ENCODE measurements around the gene SLCO4A1.

SLCO4A1 gene

DNA sequence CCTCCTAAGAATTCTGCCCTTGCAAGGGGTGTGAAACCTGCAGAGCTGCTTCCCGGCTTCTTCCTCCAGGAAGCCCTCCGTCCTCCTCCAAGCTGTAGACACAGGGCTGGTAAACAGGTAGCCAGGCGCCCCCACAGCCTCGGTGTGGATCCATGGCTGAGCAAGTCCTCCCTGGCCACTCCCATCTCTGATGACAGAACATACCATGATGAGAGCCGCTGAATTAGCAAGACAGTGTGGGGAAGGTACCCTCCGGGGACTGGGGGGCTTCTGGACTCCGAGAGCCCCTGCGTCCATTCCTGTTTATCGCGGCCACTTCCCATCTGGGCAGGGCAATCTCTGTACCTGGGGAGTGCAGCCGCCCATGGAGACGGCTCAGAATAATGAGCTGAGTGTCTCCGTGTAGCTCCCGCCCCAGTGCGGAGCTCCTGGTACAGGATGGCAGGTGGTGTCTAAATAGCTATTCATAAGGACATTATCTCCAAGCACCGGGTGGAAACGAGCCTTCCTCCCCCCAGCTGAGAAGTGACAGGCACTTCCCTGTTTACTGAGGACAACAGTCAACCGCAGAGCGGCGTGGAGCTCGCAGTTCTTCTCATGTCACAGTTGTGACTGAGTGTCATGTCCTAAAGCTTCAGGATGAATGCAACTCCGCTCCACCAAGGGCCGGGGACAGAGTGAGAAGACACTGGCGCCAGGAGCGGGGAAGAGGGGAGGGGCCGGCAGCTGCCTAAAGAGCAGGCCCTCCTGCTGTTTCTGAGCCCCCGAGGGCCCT, 43.7 kb downstream of the SLCO4A1 start:
- no peak for DNase-seq (ENCODE audit: low read depth, low spot score)

DNA sequence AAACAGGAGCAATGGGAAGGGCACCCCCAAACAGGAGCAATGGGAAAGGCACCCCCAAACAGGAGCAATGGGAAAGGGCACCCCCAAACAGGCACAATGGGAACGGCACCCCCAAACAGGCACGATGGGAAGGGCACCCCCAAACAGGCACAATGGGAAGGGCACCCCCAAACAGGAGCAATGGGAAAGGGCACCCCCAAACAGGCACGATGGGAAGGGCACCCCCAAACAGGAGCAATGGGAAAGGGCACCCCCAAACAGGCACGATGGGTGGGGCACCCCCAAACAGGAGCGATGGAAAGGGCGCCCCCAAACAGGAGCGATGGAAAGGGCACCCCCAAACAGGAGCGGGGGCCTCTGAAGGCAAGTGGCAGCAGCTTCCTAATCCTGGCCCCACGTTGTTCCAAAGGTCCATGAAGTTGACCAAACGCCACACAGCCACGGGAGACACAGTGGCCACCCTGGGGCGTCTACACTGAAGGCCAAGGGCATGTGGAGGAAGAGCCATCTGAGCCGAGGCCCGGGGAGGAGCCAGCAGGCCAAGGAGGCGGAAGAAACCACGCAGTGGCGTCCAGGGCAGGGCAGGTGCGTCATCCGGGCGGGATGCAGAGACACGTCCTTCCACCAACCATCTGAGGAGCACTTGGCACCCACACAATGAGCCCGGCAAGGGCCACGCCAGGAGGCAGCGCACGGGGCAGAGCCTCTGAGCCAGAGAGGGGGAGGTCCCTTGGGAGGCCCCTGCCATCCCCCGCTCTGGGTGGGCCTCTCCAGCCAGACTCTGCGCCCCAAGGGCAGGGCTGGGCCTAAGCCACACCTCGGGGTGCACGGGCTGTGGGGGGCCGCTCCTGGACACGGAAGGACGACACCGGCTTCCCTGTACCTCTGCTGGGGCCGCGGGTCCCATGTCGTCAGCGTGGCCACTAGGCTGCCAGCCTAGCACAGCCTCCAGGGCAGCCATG, 44.8 kb downstream of the SLCO4A1 start:
- DNase-seq (ENCODE audit: low read depth, low spot score) = no peak

DNA sequence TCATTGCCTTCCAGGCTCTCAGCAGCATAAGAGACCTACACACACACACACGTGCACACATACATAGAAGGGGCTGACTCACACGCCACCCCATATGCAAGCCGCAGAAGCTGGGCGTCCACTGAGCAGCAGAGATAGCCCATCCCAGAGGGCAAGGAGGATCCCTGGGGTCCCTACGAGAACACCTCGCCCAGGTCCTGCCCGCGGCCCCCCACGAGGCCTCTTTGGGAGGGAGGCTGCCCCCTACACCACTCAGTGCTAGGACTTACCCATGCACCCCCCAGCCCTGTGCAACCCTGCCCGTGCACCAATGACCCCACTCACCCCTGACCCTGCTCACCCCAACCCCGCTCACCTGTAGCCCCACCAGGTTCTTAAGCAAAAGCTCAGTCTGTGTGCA, 45.8 kb downstream of the SLCO4A1 start:
- no peak for DNase-seq (ENCODE audit: low read depth, low spot score)

DNA sequence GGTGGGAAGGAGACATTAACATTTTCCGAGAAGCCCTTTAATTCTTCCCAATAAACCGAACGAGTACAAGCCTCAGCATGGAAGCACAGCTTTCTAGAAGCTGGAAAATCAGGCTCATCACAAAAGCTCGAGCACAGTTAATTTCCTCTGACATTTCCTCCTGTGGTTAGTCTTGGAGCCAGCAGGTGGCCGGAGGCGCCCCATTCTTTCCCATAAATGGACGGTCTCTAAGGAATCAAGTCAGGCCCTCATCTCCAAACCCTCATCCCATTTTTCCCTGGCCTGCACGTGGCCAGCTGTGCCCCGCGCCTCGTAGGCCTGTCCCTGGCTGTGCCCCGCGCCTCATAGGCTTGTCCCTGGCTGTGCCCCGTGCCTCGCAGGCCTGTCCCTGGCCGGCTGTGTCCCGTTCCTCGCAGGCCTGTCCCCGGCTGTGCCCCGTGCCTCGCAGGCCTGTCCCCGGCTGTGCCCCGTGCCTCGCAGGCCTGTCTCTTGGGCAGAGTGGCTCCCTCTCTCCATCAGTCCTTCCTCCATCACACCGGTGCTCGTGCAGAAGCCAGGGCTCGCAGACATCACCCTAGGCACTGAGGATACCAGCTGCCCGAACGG, 46.7 kb downstream of the SLCO4A1 start:
- DNase-seq (ENCODE audit: low read depth, low spot score) = no peak

DNA sequence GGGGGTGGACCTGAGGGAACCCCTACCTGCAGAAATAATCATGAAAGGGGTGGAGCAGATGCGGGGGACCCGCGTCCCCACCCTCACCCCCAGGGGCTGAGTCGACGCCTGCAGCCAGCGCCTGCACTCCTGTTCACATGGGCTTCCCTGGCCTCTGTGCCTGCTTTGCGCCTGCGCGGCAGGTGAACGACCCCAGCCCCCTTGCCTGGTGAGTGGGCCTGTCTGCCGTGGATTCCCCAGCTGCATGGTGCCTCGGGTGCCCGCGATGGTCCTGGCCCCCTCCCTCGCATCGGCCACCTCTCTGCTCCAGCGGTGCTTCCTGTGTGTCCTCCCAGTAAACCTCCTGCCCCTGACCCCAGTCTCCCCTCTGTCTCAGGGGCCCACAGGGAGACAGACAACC, 47.6 kb downstream of the SLCO4A1 start:
- DNase-seq (ENCODE audit: low read depth, low spot score) = no peak

DNA sequence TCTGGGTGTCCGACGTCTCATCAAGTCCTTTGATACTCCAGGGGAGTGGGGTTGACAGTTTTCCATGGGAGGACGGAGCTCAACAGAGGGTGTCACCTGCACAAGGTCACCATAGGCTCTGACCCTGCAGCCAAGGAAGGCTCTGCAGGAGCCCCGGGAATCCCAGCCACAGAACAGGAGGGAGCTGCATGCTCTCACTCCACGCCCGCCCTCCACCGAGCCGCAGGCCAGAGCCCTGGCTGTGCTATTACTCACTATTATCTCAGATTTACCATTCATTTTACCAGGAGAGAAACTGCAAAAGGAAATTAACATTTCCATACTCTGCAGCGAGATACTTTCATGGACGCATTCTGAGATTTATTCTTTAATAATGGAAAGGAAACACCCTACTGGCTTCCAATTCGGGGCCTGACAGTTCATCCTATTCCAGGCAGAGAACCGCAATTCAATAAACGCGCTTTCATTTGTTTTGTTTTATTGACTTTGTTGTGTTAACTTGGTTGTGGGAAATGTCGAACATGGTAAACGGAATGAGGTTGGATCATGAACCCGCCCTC, 48.0 kb downstream of the SLCO4A1 start:
- DNase-seq (ENCODE audit: low read depth, low spot score) = no peak

DNA sequence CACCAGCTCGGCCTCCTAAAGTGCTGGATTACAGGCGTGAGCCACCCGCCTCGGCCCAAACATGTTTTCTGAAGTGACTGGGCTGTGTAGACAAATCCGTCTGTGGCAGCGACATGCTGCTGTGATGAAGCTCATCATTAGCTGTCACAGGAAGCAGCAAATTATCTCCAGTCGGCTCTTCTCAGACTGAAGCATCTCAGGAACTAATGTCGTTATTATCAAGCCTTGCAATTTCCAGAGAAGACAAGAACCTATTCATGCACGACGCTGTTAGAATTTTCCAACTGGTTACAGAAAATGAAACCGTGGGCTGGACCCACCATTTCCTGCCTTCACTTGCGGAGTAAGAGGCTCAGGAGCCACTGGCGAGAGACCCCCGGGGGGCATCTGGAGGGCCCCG, 49.2 kb downstream of the SLCO4A1 start:
- no peak for DNase-seq (ENCODE audit: low read depth, low spot score)

DNA sequence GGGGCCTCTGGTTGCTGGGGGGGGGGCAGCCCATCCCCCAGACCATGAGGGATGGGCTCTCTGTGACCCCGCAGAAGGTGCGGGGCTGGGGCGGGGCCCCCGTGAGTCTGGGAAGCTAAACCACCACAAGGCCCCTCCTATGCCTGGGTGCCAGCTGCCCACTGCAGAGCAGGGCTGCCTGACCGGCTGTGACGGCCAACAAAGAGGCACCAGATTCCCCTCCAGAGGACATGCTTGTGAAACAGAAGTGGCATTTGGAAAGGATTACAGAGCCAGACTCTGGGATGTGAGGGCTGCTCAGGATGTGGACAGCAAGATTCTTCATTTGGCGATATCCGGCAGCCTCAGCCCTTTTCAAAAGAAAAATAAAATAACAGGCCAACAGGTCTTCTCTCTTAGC, 49.9 kb downstream of the SLCO4A1 start:
- no peak for DNase-seq (ENCODE audit: low read depth, low spot score)

DNA sequence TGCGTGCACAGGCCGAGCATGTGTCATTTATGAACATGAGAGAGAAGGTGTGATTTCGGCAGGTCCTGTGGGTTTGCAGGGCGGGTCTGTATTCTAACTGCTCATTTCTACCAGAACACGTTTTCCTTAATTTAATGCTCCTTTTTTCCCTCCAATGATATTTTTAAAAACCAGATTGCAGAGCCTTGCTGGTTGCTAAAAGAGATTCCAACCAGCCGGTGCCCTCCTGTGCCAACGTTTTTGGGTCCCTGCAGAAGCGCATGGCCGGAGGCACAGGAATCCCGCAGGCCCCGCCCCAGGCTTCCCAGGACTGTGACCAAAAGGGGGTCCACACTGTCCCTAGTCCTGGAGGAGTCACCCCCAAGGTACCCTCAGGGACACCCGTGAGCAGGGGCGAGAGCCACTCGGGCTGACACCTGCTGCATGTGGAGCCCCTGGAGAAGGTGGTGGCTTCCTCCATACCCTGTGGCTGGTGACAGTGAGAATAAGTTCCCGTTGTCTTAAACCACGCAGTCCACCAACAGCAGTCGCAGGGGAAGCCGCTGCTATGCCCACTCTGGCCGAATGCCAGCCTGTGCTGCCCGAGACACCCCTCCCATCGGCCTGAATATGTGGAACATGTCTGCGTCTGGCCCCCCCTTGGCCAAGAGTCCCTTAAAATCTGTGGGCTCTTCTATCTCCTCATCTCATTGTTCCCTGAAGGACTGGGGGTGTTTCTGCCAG, 50.7 kb downstream of the SLCO4A1 start:
- no peak for DNase-seq (ENCODE audit: low read depth, low spot score)

DNA sequence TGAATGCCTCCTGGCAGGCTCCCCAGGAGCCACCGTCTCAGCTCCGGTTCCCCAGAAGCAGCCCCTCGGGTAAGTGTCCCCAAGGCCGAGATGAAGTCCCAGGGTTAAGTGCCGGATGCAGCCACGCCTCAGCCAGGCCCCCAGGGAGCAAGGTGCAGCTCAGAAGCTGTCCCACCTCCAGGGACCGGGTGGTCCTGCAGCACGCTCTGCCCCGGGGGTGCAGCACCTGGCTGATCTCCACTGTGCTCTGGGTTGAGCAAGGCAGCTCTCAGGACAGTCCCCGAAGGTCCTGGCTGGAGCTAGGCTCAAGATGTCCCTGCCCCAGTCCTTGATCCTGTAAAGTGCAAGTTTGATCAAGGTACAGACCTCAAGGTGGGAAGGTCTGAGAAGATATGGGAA, 51.2 kb downstream of the SLCO4A1 start:
- no peak for DNase-seq (ENCODE audit: low read depth, low spot score)

DNA sequence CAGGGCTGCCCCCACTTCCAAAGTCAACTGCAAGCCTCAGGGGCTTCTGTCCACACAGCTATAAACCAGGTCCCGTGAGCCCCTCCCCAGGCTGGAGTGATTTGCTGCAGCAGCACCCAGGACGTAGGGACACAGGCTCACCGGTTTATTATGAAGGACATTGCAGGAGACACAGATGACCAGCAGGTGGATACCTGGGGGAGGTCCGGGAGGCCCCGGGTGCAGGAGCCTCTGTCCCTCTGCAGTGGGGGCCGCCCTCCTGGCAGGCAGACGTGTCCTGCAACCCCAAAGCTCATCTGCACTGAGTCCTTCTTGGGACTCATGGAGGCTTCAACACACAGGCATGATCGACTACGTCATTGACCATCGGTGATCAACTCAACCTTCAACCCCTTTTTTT, 51.8 kb downstream of the SLCO4A1 start:
- no peak for DNase-seq (ENCODE audit: low read depth, low spot score)

DNA sequence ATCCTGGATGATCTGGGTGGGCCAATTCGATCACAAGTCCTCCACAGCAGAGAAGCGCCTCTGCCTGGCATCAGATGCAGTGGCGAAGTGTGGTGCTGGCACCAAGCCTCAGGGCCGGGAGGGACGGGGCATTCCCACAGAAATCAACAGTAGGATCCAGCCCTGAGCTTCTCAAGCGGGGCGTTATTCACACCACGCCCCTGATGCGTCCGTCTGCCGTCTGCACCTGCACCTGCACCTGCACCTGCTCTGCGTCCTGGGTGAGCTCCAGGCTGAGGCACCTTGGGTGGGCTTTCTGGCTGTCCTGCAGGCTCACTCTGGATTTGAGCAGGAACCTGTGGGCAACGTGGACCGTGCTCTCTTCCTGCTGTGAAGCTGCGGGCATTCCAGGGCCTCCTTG, 52.6 kb downstream of the SLCO4A1 start:
- DNase-seq (ENCODE audit: low read depth, low spot score) = no peak

DNA sequence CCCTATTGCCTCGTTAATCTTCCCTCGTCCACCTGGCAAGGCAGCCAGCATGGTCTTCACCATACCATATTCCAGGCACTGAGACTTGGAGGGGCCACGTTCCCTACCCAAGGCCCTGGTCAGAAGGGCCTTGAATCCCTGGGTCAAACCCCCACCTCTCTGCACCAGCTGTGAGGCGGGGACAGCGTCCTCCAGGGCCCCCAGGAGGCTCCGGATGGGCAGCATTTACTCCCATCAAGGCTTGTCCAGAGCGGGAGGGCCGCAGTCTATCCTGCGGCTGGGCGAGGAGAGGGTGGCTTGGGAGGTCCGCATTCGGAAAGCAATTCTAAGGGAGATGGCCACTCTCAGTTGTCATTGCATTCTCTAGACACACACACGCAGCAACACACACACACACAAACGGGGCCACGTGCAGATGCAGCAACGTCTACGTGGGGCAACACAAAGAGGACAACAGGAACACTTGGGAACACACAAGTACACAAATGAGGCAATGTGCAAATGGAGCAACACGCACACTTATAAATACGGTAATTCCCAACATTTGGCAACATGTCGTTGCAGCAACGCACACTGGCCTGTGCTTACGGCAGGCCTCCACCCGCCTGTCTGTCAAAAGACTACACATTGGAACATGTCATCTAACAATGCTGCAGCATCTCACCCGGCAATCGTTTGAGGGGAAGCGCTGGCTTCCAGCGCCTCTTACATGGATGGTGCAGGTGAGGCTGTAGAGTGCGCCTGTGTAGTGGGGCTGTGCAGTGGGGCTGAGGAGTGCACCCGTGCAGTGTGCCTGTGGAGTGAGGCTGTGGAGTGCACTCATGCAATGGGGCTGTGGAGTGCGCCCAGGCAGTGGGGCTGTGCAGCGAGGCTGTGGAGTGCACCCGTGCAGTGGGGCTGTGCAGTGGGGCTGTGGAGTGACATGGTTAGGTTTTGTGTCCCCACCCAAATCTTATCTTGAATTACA, 53.4 kb downstream of the SLCO4A1 start:
- DNase-seq (ENCODE audit: low read depth, low spot score) = no peak

DNA sequence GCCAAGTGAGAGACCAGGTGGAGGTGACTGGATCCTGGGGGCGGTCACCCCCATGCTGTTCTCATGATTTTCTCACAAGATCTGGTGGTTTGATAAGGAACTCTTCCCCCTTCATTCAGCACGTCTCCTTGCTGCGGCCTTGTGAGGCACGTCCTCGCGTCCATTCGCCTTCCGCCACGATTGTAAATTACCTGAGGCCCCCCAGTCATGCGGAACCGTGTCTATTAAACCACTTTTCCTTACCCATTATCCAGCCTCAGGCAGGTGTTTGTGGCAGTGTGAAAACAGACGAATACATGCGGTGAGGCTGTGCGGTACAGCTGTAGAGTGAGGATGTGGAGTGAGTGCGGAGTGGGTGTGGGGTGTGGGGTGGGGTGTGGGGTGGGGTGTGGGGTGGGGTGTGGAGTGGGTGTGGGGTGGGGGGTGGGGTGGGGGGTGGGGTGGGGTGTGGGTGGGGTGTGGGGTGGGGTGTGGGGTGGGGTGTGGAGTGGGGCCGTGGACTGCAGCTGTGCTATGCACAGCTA, 54.2 kb downstream of the SLCO4A1 start:
- no peak for DNase-seq (ENCODE audit: low read depth, low spot score)

DNA sequence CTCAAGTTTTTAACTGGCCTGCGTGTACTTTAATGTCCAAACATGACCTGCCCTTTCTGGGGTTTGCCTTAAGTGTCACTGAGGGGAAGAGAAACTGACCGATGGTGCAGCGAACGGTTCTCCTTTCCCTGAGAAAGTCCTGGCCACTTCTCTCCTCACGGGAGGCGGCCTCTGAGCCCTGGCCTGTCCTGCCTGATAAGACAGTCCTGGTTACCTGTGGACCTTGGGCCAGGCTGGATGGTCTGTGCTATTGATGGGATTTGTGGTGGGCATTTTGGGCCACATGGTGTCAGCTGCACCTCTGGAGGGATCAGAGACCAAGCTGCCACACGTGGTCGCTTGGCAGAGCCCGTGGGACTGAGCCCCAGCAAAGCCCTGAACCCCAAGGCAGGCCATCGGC, 54.7 kb downstream of the SLCO4A1 start:
- no peak for DNase-seq (ENCODE audit: low read depth, low spot score)

DNA sequence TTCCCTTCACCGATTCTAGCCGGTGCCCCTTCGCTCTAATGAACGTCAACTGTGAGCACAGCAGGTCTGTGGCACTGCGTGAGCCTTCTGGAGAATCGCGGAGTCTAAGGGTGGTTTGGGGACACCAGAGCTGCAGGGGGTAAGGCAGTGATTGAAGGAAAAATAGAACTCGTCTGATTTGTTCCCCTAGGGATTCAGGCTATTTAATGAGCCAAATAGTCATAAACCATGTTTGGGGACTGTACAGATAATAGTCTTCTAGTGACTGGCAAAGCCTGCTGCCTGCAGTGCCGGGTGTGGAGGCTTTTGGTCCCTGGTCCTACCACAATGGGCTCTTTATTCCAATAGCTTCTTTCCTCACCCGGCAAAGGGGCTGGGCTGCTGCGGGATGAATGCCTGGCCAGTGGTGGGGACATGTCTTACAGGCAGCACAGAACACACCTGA, 55.2 kb downstream of the SLCO4A1 start:
- no peak for DNase-seq (ENCODE audit: low read depth, low spot score)

DNA sequence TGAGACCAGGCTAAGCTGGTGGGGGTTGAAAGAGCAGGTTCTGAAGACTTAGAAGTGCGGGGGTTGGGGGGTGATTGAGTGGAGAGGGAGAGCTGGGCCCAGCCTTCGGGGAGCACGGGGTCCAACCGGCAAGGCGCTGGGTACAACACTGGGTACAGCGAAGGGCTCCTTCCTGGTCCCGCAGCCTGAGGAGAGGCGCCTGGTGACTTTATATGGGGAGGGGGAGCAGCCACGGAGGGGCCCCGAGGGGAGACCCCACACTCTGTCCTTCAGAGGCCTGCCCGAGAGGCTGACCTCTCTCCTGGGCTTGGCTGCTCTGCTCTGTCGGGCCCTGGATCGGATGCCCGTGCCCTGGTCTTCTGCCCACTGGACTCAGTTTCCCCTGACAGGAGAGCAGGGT, 55.9 kb downstream of the SLCO4A1 start:
- no peak for DNase-seq (ENCODE audit: low read depth, low spot score)

DNA sequence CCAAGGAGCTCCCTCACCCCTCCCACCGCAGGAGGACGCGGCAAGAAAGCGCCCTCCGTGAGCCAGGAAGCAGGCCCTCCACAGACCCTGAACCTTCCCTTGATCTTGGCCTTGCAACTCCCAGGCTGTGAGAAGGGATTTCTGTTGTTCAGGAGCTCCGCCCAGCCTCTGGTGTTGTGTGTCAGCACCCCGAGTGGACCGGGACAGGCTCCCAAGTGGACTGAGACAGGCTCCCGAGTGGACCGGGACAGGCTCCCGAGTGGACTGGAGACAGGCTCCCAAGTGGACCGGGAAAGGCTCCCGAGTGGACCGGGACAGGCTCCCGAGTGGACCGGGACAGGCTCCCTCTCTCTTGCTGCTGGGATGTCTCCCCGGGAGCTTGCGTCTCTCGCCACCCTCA, 57.0 kb downstream of the SLCO4A1 start:
- DNase-seq (ENCODE audit: low read depth, low spot score) = no peak

DNA sequence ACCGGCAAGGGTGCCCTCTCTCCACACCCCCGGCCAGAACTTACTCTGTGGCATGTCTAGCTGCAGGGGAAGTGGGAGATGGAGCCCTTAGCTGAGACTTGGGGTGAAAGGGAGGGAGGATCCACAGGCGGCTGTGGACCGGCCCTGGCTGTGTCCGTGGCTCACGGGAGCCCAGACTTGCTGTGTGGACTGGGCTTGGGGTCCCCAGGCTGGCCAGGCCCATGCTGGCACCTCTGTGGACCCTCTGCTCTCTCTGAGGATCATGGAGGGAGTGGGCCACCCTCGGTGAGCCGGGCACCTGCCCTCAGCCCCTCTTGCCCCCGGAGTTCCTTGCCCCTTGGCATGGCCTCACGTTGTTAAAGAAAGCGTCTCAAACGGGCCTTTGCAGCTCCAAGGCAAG, 57.4 kb downstream of the SLCO4A1 start:
- DNase-seq (ENCODE audit: low read depth, low spot score) = no peak

All from activated naive CD8-positive, alpha-beta T cell treated with anti-CD3 and anti-CD28 coated beads, Interleukin-2, amount 50 U/mL, for 16 hours (primary cell).